Fibroblast of lung (primary cell): ENCODE results near the gene EML3.
"Not testable (repeated sequence)": the region's sequence is repeated elsewhere in the genome, so short reads cannot be mapped to it uniquely, and the experiment has no call there.

Experiments used
- CTCF ChIP-seq, 2 donors: IDR thresholded peaks in 1 of 2; conservative IDR thresholded peaks in 1 of 2; 1 replicate in 1 of 2; 2 replicates in 1 of 2; pipeline ENCODE4 v1.5.1; 2011 to 2012; ENCODE audit warnings: low read length in 2 of 2, control low read depth in 1 of 2, inconsistent platforms in 1 of 2, low read depth in 1 of 2, mild to moderate bottlenecking in 1 of 2
- EZH2 ChIP-seq: IDR thresholded peaks from 2 replicates; pipeline ENCODE4 v1.5.1; 2012; ENCODE audit warnings: low read length, control low read depth, mild to moderate bottlenecking; ENCODE audit errors: missing control alignments

- not testable (repeated sequence) for TF ChIP-seq EZH2; CTCF (conservative IDR thresholded peaks at IDR 0.05 in 1 of 2, IDR thresholded peaks at IDR 0.05 in 1 of 2; ENCODE audit: low read depth in 1 of 2, low read length in 2 of 2)
These were observed 41.1 kb downstream of the EML3 start for GRCh38 chr11:62571493-62571892.
